ENCODE data around the gene RAD23A. TPM values are rescaled to one million over a fixed set of nuclear protein-coding genes. Genes with fewer than 3 reads are reported as not detected.
"Not testable (repeated sequence)": the region's sequence is repeated elsewhere in the genome, so short reads cannot be mapped to it uniquely, and the experiment has no call there.

Gene RAD23A
- total RNA-seq, 1 experiment from 2014 or later = 185 TPM

DNA sequence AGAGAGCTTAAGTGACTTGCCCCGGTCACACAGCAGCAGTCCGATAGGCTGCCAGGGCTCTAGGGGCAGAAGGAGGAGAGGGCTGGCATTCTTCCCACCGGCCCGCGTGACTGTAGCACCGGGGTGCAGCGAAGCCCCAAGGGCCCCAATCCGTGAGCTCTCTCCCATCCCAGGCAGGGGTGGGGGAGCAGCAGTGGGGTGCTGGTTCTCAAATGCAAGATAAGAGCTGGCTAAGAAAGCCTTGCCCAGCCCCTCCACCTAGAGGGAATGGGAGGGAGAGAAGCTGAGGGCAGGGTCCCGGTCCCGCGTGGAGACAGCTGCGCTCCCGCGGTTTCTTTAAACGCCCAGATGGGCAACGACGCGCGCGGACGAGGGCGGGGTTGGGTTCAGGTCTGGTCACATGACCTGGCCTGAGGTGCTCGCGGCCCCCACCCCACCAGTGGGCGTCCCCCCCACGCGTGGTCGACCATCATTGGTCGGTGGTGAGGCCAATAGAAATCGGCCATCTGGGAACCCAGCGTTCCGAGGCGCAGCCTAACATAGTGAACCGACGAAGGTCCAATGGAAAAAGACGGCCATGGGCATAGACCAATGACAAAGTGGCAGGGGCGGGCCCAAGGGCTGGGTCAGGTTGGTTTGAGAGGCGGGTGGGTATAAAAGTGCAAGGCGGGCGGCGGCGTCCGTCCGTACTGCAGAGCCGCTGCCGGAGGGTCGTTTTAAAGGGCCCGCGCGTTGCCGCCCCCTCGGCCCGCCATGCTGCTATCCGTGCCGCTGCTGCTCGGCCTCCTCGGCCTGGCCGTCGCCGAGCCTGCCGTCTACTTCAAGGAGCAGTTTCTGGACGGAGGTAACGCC, 7.5 kb upstream of the RAD23A start, which contains the start of gene CALR:
Gene CALR, plus strand, starts transcription at position 683 of the 852 bp plus-strand sequence. Its CDS starts 71 bp downstream, at position 754.
- peak; percentile 99 for DNase-seq (ENCODE audit: low spot score)

DNA sequence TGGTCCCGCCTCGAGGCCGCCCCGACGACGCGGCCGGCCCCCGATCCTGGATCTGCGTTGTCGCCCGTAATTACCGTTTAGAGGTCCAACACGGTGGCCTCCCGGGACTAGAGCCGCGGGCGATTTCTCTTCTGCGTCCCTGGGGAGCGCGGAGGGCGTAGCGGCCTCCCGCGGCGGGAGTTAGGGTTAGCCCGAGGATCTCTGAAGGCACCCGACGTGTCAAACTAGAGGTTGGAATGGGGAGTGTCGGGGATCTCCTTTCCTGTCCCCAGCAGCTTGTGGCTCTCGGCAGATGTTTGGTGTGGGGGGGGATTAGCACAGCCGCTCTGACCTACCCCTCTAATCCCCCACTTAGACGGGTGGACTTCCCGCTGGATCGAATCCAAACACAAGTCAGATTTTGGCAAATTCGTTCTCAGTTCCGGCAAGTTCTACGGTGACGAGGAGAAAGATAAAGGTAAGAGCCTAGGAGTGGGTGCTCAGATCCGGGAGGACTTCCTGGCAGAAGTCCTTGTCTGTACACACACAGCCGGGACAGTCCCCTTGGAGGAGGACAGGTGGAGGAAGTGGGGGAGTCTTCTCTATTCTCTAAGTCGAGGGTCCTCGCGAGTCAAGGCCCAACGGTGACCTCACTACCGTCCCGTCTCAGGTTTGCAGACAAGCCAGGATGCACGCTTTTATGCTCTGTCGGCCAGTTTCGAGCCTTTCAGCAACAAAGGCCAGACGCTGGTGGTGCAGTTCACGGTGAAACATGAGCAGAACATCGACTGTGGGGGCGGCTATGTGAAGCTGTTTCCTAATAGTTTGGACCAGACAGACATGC, 6.7 kb upstream of the RAD23A start:
- DNase-seq (ENCODE audit: low spot score) = peak; percentile 34

DNA sequence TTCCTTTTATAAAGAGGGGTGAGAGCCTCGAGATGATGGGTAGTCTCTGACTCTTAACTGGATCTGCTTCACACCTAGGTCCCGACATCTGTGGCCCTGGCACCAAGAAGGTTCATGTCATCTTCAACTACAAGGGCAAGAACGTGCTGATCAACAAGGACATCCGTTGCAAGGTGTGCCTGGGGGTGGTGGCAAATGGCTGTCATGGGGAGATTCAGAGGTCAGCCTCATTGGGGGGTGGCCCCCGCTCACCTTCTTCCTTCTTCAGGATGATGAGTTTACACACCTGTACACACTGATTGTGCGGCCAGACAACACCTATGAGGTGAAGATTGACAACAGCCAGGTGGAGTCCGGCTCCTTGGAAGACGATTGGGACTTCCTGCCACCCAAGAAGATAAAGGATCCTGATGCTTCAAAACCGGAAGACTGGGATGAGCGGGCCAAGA, 5.7 kb upstream of the RAD23A start:
- no peak for DNase-seq (ENCODE audit: low spot score)

DNA sequence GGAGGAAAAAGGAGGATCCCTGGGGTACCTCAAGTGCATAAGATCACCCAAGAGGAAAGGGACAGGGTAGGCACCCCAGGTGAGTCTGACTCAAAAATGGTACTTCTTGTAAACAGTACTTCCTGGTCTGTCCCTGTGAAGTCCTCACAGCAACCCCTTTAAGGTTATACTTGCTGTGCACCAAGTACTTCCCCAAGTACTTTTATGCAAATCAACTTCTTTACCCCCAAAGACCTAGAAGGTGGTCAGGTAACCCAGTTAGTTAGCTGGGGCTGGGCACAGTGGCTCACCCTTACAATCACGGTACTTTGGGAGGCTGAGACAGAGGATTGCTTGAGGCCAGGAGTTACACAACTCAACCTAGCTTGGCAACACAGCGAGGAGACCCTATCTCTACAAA, 4.8 kb upstream of the RAD23A start:
- no peak for DNase-seq (ENCODE audit: low spot score)

DNA sequence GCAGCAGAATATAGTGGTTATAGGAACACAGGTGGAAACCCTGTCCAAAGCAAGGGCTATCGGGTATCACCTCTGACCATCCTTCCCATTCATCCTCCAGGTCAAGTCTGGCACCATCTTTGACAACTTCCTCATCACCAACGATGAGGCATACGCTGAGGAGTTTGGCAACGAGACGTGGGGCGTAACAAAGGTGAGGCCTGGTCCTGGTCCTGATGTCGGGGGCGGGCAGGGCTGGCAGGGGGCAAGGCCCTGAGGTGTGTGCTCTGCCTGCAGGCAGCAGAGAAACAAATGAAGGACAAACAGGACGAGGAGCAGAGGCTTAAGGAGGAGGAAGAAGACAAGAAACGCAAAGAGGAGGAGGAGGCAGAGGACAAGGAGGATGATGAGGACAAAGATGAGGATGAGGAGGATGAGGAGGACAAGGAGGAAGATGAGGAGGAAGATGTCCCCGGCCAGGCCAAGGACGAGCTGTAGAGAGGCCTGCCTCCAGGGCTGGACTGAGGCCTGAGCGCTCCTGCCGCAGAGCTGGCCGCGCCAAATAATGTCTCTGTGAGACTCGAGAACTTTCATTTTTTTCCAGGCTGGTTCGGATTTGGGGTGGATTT, 2.1 kb upstream of the RAD23A start:
- no peak for DNase-seq (ENCODE audit: low spot score)

DNA sequence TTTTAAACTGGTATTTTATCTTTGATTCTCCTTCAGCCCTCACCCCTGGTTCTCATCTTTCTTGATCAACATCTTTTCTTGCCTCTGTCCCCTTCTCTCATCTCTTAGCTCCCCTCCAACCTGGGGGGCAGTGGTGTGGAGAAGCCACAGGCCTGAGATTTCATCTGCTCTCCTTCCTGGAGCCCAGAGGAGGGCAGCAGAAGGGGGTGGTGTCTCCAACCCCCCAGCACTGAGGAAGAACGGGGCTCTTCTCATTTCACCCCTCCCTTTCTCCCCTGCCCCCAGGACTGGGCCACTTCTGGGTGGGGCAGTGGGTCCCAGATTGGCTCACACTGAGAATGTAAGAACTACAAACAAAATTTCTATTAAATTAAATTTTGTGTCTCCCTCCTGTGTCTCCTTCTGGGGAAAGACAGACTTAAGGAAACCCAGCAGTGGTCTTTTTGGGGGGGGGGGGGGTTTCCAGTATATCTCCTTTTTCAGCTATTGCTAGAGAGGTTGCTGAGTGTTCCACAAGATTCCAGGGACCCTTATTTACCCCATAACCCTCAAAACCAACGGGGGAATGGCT, 1.5 kb upstream of the RAD23A start:
- DNase-seq (ENCODE audit: low spot score) = no peak

DNA sequence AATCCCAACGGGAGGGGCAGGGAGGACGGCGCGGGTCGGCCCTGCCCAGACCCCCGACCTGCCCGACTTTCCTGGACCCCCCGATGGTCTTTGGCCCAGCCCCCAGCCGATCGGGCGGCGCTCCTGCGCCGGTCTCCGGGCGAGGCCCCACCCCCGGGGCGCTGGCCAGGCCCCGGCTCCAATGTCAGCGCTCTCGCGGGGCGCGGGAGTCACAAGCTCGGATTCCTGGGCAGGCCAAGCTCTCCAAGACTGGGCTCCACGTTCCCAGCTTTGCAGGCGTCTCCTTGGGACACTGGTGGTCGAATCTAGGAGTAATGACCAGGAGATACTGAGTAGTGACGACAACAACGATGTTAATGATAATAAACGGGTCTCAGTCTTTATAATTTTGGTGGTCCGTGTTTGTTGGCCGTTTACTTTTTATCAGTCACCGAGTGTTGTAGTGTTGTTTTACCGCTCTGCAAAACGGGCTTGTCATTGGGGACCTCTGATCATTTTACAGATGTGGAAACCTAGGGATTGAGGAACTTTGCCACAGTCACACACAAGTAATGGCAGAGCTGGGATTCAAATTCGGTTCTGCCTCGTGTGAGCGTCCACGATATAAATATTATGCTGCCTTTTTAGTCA, 545 bp downstream of the RAD23A start:
- peak; percentile 63 for DNase-seq (ENCODE audit: low spot score)

DNA sequence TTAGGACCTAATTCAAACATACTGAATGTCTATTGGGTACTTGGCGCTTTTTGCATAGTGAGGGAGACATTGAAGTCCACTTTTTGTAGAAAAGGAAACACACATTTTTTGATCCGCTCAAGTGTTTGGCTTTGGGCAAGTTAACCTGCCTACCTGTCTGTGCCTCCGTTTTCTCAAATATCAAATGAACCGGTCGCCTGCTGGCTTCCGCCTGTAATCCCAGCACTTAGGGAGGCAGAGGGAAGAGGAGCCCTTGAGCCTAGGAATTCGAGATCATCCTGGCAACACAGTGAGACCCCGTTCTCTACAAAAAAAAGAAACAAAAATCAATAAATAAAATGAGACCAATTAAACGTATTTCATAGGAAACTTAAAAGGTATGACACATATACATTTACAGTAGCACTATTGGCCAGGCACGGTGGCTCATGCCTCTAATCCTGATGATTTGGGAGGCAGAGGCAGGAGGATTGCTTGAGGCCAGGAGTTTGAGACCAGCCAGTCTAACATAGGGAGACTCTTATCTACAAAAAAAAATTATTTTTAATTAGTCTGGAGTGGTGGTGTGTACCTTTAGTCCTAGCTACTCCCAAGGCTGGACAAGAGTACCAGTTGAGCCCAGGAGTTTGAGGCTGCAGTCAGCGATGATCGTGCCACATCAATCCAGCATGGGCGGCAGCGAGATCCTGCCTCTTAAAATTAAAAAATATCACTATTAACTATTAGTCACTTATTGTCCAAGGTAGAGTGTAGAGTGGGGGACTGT, 1.3 kb downstream of the RAD23A start:
- no peak for DNase-seq (ENCODE audit: low spot score)

DNA sequence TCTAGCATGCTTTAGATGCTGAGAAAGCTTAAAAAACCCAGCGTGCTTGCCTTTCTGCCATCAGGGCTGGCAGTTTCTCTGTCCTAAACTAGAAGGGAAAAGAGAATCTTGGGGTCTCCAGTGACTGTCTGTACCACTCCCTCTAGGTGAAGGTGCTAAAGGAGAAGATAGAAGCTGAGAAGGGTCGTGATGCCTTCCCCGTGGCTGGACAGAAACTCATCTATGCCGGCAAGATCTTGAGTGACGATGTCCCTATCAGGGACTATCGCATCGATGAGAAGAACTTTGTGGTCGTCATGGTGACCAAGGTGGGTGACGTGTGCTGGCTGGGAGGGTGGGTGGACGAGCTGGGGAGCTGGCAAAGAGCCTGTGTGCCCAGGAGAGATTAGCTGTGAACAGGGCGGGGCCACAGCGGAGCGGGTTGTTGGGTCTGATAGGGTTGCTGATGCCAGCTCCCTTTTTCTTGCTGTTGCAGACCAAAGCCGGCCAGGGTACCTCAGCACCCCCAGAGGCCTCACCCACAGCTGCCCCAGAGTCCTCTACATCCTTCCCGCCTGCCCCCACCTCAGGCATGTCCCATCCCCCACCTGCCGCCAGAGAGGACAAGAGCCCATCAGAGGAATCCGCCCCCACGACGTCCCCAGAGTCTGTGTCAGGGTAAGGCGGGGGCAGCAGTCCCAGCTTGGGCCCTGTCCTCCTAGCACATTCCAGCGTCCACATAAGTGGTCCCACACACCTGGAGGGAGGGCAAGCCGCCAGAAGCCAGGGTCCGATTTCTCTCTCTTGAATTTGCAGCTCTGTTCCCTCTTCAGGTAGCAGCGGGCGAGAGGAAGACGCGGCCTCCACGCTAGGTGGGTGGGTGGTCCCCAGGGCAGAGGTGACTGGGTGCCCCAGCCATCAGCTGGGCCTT, 2.3 kb downstream of the RAD23A start:
- no peak for DNase-seq (ENCODE audit: low spot score)

DNA sequence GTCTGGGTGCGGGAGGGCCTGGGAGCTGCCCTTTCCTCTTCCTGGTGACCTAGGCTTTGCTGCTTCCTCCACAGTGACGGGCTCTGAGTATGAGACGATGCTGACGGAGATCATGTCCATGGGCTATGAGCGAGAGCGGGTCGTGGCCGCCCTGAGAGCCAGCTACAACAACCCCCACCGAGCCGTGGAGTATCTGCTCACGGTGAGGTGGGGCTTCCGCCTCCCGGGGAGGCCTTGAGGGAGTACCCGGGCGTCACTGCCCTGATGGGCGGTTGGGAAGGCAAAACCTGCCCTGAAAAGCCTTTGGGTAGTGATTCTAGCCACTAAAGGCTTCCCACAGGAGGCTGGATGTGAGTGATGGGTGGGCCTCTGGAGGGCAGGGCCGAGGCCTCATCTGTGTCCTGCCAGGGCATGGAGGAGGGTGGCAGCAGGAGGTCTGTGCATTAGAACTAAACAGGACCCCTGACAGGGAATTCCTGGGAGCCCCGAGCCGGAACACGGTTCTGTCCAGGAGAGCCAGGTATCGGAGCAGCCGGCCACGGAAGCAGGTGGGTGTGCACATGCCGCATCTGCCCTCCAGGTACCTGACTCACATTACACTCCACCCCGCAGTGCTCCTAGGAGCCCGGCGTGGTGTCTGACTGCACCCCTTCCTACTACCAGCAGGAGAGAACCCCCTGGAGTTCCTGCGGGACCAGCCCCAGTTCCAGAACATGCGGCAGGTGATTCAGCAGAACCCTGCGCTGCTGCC, 3.1 kb downstream of the RAD23A start:
- DNase-seq (ENCODE audit: low spot score) = no peak

DNA sequence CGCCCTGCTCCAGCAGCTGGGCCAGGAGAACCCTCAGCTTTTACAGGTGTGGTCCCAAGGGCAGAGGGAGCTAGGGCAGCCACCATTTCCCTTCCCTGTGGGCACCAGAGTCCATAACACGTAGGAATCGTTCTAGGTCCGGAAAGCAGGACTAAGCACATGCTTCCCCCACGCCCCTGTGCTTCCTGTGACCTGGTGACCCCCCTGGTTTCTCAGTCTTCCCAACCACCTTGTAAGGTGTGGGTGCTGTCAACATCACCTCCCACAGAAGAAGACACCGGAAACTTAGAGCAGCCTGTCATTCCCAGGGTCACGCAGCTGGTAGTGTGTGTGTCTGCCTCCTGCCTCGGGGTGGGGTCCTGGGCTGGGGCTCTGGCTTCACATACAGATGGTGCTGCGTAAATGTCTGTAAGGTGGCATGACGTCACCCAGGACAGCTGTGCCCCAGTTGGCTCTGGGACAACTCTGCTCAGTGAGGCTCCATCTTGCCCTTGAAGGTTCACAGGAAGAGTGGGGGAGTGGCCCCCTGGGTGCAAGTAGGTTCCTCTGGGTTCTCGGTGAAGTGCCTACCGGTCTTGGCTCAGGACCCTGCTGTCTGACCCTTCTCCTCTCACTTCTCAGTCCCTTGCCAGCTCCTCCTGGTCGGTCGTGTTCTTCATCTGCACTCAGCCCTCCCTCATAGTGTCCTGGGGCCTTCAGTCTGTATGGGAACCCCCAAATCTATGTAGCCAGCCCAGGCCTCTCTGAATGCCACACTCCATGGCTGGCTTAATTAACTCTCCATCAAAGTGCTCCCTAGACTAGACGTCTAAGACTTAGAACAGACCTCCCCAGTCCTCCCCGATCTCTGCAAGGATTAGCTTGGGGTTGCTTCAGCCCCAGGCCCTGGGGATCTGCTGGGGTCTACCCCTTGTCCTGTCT, 4.0 kb downstream of the RAD23A start:
- DNase-seq (ENCODE audit: low spot score) = no peak

DNA sequence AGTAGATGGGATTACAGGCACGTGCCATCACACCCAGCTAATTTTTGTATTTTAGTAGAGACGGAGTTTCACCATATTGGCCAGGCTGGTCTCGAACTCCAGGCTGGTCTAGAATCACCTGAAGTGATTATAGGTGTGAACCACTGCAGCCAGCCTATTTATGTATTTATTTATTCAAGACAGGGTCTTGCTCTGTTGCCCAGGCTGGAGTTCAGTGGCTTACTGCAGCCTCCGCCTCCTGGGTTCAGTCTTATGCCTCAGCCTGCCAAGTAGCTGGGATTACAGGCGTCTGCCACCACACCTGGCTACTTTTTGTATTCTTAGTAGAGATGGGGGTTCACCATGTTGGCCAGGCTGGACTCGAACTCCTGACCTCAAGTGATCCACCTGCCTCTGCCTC, 6.4 kb downstream of the RAD23A start:
- DNase-seq (ENCODE audit: low spot score) = not testable (repeated sequence)

DNA sequence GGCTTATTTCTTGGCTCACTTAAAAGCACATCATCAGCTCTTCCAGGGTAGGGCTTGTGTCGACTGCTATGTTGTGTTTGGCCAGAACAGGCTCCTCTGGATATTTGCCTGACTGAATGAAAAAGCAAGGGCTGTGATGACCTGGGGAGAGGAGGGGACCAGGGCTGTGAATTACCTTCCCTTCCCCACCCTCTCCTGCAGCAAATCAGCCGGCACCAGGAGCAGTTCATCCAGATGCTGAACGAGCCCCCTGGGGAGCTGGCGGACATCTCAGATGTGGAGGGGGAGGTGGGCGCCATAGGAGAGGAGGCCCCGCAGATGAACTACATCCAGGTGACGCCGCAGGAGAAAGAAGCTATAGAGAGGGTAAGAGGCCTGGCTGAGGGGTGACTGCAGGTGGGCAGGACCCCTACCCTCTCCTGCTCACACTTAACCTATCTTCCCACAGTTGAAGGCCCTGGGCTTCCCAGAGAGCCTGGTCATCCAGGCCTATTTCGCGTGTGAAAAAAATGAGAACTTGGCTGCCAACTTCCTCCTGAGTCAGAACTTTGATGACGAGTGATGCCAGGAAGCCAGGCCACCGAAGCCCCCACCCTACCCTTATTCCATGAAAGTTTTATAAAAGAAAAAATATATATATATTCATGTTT, 7.0 kb downstream of the RAD23A start:
- DNase-seq (ENCODE audit: low spot score) = peak; percentile 81

DNA sequence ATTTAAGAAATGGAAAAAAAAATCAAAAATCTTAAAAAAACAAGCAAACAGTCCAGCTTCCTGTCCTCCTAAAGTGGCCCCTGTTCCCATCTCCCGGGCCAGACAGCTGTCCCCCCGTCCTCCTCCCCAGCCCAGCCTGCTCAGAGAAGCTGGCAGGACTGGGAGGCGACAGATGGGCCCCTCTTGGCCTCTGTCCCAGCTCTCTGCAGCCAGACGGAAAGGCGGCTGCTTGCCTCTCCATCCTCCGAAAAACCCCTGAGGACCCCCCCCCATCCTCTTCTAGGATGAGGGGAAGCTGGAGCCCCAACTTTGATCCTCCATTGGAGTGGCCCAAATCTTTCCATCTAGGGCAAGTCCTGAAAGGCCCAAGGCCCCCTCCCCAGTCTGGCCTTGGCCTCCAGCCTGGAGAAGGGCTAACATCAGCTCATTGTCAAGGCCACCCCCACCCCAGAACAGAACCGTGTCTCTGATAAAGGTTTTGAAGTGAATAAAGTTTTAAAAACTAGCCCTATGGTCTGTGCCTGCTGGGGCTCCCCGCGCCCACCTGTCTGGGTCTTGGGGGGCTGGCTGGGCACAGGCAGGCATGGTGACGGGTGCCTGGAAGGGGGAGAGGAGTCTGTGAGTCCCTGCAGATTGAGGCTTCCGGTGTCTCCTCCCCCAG, 7.6 kb downstream of the RAD23A start:
- no peak for DNase-seq (ENCODE audit: low spot score)

DNA sequence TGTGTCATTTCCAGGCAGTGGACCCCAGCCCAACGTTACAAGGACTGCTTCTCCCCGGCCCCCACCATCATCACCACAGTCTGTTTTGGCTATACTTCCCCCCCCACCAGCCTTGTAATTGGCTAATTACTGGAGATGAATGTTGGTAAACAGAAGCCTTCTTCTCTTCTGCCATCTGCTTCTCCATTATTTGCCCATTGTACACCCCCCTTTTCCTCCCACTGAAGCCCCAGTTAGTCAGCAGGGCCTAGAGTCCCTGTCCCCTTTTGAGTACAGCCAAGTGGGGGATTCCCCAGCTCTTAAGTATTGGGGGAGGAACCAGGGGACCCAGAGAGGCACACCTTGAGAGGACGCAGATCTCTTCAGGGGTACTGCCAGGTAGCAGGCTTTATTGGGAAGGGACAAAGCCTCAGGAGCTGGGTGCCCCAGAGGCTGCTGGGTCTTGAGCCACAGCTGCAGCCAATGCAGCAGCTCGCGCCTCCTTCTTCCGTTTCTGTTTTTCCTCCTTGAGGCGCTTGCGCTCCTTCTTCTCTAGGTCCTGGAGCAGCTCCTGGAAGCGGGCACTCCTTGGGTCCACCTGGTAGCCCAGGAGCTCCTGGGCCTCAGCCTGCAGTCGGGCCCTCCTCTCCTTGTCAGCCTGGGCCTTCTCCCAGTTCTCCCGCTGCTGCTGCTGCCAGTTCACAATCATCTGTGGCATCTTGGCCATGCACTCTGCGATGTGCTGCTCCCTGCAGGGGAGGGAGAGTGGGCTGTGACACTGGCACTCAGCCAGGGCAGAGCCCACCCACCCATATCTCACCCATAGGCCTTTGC, 8.3 kb downstream of the RAD23A start:
- DNase-seq (ENCODE audit: low spot score) = no peak

DNA sequence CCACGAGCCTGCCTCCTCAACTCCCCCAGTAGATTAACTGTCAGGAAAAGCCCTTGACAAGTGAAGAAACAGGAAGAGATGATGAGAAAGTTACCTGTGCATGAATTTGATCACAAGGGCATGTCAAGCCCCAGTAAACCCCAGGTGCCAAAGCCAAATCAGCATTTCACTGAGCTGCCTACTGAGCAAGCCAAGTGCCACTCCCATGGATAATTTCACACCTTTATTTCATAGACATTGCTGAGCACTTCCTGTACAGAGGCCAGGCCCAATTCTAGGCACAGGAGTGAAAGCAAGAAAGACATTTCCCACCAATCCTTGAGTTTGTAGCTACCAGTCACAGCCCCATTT, 8.9 kb downstream of the RAD23A start:
- DNase-seq (ENCODE audit: low spot score) = no peak

All from A172 (cell line).